Measurements from ENCODE around the gene POMT2.

DNA sequence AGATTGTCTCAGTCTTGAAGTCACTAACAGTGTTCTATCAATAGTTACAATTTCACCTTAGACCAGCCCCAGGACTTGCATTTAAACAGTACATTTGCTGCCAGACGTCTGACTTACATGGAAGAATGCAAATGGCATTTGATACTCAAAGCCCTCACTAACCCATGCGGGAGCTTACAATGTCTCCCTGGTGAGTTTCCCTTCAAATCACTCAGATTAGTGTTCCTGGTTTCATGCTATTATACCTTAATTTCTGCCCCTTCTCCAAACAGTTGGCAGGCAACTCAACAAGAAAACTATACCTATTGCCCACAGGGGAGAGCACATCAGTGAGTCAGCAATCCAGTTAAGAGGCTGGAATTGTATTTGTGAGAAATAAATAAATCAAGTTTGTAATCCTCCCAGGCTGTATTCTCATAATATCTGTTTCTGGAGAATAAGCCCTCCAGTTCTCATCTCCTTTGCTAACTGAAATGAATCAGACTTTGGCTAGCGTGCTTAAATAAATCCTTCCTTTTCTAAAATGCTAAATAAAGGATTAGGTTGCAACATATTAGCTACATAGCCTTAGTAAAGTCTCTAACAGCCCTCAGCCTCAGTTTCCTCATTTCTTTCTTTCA is 23.8 kb upstream of the POMT2 start:
- TF ChIP-seq, protein P1, sequence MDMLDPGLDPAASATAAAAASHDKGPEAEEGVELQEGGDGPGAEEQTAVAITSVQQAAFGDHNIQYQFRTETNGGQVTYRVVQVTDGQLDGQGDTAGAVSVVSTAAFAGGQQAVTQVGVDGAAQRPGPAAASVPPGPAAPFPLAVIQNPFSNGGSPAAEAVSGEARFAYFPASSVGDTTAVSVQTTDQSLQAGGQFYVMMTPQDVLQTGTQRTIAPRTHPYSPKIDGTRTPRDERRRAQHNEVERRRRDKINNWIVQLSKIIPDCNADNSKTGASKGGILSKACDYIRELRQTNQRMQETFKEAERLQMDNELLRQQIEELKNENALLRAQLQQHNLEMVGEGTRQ (IDR thresholded peaks at IDR 0.05; ENCODE audit: borderline replicate concordance, low read depth, low read length), result no peak
- TF ChIP-seq, protein P2, sequence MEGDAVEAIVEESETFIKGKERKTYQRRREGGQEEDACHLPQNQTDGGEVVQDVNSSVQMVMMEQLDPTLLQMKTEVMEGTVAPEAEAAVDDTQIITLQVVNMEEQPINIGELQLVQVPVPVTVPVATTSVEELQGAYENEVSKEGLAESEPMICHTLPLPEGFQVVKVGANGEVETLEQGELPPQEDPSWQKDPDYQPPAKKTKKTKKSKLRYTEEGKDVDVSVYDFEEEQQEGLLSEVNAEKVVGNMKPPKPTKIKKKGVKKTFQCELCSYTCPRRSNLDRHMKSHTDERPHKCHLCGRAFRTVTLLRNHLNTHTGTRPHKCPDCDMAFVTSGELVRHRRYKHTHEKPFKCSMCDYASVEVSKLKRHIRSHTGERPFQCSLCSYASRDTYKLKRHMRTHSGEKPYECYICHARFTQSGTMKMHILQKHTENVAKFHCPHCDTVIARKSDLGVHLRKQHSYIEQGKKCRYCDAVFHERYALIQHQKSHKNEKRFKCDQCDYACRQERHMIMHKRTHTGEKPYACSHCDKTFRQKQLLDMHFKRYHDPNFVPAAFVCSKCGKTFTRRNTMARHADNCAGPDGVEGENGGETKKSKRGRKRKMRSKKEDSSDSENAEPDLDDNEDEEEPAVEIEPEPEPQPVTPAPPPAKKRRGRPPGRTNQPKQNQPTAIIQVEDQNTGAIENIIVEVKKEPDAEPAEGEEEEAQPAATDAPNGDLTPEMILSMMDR (IDR thresholded peaks at IDR 0.05), result no peak
- TF ChIP-seq, protein P3, sequence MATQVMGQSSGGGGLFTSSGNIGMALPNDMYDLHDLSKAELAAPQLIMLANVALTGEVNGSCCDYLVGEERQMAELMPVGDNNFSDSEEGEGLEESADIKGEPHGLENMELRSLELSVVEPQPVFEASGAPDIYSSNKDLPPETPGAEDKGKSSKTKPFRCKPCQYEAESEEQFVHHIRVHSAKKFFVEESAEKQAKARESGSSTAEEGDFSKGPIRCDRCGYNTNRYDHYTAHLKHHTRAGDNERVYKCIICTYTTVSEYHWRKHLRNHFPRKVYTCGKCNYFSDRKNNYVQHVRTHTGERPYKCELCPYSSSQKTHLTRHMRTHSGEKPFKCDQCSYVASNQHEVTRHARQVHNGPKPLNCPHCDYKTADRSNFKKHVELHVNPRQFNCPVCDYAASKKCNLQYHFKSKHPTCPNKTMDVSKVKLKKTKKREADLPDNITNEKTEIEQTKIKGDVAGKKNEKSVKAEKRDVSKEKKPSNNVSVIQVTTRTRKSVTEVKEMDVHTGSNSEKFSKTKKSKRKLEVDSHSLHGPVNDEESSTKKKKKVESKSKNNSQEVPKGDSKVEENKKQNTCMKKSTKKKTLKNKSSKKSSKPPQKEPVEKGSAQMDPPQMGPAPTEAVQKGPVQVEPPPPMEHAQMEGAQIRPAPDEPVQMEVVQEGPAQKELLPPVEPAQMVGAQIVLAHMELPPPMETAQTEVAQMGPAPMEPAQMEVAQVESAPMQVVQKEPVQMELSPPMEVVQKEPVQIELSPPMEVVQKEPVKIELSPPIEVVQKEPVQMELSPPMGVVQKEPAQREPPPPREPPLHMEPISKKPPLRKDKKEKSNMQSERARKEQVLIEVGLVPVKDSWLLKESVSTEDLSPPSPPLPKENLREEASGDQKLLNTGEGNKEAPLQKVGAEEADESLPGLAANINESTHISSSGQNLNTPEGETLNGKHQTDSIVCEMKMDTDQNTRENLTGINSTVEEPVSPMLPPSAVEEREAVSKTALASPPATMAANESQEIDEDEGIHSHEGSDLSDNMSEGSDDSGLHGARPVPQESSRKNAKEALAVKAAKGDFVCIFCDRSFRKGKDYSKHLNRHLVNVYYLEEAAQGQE (IDR thresholded peaks at IDR 0.05; ENCODE audit: low read depth, low read length), result no peak
- no peak for TF ChIP-seq RAD21 (IDR thresholded peaks at IDR 0.05; ENCODE audit: low read length)

All from SK-N-SH (cell line).